Jurkat, Clone E6-1 (cell line): Measurements from ENCODE around the gene SF3A1.
A peak's percentile ranks its signal among the peaks of the same experiment; 100 is the strongest.

Experiments used
- DNase-seq: peaks from one replicate; pipeline ENCODE4 v3.0.0-alpha.2; 2011; ENCODE audit warnings: low read depth, low spot score
- H3K4me3 ChIP-seq: 2 replicates; pipeline ENCODE4 v1.5.1; 2011; ENCODE audit warnings: mild to moderate bottlenecking, low read length, control low read depth, moderate library complexity

SF3A1 gene

DNA sequence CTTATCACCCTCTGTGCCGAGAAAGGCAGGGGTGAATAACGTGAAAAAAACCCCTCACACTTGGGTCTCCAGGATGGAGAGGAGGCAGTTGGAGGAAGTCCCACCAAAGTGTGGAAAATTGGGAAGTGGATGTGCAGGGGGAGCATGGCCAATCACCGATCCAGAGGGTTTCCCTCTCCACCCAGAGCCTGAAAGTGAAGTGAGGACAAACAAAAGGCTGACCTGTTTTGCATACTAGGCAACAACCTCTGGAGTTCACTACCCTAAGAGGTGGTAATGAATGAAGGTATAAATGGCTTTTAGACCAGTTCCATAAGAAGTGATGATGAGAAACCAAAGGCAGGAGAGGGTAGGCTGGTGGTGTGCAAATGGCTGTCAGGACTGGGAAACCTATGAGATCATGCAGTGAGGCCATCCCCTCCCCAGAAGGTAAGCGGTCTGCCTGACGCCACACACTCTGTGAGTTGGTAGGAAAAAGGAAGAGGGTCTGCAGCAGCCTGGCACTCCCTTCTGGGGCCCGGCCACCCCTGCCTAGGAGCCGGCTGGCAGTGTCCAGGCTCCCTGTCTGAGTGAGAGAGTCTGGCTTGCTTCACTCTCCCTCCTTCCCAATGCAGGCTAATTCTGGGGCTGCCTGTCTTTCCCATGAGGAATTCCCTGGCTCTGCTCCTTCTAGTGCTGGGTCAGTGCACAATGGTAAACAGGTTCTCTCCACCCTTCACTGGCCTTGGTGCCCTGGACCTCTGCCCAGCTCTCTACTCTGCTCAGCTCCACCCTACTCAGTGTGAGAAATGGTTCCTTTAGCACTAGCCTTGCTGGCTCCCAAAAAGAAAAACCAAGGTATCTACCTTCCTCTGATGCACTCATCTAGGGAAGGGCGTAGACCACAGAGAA is 45.6 kb downstream of the SF3A1 start:
- DNase-seq: no peak
- H3K4me3 ChIP-seq: no peak overlapping the region

DNA sequence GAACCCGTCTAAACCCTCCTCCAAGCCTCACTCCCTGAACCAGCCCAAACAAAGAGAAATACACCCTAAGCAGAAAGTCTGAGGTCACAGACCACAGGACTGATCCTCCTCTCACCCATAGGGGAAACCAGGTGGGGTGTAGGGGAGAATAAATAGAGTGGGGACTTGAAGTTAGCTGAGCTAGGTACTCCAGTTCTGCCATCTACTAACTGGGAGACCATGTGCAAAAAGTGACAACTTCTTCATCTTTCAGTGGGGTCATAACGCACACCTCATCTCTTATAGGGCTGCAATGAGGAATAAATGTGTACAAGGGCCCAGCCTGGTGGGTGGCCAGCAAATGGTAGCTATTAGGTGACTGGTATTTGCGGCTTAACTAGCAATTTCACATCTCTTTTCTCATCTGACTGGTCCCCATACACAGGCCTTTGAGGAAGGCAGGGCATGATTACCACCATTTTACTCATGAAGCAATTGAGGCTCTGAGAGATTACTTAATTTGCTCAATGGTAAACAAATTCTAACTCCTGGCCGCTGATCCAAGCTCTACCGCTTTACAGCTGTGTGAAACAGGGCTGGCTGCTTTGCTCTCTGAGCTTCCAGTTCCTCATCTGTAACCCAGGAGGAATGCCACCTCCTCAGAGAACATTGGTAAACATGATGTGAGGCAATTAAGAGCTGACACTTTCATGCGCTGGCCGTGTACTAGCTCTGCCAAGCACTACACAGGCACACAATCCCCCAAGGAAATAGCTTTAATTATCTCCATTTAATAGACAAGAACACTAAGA is 46.5 kb downstream of the SF3A1 start:
- DNase-seq: peak; percentile 88
- peak overlapping the region; percentile 15; the same call in 1 of the 2 replicates for H3K4me3 ChIP-seq

DNA sequence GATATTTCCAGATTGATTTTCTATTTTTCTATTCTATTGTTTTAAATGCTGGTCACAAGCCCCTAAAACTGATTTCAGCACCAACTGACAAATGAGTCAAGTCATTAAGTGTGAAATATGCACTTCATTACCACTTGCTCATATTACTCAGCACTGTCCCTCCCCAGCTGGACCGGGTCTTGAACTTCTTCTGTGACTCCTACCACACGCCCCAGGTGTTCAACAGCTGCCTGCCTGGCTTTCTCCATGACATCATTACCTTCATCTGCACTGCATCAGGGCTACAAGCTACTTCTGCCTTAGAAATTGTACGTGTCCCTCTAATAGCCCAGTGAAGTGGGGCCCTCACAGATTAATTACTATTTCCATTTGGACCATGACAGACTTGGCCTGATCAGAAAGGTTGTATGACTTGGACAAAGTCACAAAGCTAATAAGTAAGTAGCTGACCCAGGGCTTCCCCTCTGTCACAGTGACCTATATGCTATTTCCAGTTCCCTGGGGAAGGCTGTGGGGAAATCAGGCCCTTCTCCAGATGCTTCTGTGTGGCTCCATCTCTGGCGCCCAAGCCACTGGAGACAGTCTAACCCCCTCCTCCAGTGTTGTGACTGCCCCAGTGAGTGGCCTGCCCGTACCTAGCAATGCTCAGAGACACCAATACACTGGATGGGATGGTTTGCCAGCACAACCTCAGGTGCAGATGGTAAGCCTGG is 48.0 kb downstream of the SF3A1 start:
- peak; percentile 73 for DNase-seq
- H3K4me3 ChIP-seq: no peak overlapping the region

DNA sequence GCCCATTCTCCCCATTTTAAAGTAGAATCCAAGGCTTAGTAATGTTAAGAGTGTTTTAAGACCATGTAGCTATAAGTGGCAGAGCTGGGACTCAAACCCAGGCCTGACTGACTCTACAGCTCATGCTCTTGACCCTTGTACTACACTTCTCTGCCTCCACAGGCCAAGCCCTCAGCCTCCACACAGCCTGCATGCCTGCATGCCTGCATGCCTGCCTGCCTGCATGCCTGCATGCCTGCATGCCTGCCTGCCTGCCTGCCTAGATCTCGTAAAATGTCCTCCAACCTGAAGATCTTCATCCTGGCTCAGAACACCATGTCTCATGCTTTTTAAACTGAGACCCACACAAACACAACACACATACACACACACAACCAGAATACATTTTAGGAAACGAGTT is 48.6 kb downstream of the SF3A1 start:
- DNase-seq: no peak
- H3K4me3 ChIP-seq: no peak overlapping the region

DNA sequence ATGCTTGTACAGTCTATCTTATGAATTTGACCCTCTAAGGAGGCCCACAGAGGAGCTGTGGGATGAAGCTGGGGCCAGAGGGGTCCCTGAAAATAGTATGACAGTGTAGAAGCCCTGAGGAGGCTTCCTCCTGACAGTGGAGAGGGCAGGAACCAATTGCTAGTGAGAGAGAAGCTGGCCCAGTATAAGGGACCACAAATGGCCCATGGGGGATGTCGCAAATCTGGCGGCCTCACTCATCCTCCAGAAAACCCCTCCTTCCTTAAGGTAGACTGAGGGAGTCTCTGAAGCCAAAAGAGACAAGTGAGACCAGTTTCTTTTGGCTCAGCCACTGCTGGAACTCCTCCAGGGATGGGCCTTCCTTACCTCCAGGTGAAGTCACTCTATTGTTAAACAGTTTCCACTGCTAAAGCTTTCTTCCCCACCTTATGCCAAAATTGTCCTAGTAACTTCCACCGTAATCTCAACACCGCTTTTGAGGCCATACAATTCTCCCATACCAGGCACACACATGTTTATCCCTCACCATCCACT is 49.6 kb downstream of the SF3A1 start:
- DNase-seq: peak; percentile 46
- H3K4me3 ChIP-seq: peak overlapping the region; percentile 63

DNA sequence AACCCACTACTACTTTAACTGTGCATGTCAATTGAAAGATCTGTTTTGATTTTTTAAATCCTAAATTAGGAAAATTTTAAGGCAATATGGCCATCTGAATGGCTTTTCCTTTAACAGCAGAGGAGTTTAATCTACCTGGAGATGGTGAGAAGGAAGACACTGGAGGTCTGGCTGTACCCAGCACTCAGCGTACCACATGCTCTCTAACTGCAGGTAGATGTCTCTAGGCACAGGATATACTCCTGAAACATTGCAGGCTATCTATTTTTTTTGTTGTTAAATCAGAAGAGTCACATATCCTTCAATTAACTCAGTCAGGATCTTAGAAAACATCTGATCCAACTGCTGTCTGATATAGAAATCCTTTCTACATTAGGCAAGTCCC is 50.1 kb downstream of the SF3A1 start:
- no peak for DNase-seq
- peak overlapping the region; percentile 63 for H3K4me3 ChIP-seq

DNA sequence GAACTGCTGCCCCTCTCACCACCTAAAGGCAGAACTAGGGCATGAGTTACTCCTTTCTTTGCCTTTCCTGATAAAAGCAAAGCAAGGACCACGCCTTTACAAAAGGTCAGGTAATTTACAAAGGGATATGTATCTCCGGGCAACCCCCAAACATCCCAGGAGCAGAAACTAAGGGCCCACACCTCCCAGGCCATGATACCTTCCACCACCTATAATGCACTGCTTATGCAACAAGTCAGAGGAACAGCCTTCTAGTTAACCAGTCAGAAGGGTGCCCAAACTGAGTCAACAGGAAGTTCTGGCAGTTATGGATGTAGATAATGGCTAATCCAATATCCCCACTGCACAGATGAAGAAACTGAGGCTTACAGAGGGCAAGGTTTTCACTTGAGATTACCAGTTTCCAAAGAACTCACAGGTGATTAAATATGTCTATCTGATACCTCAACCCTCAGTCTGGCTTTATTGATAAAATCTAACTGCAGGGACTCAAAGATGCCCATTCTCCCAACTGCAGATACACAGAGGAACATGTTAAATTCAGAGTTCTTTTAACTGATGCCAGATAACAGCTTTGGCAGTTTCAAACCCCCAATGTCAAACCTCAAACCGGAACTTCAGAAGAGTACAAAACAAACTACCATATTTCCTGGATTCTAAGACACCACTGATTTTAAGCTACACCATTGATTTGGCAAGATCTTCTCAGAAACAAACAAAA is 50.6 kb downstream of the SF3A1 start:
- DNase-seq: peak; percentile 98

DNA sequence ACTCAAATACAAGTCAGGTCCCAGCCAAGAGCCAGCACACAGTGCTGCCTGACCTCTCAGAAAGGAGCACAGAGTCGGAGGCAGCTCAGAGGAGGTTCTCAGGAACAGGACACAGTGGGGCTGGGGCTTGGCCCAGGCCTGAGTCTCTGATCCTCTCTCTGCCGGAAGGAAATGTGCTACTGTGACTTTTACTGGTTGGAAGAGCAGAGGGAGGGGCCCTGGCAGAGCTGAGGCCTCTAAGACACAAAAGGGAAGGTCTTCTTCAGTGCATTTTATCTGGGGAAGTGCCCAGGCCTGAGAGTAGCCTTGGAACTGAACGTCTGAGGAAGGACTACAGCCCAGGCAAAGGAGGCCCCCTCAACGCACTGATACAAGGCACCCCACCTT is 51.2 kb downstream of the SF3A1 start:
- H3K4me3 ChIP-seq: peak overlapping the region; percentile 63
- peak; percentile 93 for DNase-seq

More for the DNA sequence above, 50.6 kb downstream of the SF3A1 start:
- peak overlapping the region; percentile 63 for H3K4me3 ChIP-seq

DNA sequence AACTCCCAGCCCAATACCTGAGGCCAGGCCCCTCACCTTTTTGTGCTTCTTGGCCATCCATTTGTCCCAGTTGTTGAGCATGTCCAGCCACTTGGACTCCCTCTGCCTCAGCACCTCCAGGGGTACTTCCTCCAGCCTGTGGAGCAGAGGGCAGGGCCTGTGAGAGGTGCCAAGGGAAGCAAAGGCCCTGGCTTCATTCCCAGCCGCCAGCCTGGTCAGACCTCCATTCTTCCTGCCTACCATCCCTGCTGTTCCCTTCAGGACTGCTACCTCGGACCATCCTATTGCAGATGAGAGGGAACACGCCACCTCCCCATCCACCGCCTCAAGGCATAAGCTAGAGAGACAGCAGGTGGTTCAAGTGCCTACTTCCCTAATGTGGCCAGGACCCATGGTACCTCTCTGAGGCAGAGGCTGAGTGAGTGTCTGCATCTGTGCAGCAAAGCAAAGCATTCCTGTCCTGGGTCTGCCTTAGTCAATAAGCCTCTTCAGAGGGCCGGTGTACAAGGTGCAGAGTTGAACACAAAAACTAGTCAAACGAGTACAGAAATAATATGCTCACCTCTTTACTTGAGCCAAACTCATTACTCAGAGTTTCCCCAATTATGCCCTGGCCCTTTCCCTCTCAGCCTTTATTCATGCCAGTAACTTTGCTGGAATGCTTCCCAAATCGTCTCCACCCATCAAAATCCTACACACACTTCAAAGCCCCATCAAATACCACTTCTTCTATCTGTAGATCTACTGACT is 52.0 kb downstream of the SF3A1 start:
- no peak for DNase-seq
- peak overlapping the region; percentile 63 for H3K4me3 ChIP-seq

DNA sequence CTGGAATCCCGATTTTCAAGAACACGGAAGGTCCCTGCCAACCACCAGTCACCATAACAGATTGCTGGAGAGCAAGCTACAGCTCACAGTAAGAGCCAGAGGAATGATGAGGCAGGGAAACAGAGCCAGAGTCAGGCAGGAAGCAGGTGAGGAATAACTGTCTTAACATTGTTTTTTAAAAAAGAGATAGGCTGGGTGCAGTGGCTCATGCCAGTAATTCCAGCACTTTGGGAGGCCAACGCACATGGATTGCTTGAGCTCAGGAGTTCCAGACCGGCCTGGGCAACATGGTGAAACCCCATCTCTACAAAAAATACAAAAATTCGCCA is 53.9 kb downstream of the SF3A1 start:
- no peak for DNase-seq
- peak overlapping the region; percentile 1 for H3K4me3 ChIP-seq

DNA sequence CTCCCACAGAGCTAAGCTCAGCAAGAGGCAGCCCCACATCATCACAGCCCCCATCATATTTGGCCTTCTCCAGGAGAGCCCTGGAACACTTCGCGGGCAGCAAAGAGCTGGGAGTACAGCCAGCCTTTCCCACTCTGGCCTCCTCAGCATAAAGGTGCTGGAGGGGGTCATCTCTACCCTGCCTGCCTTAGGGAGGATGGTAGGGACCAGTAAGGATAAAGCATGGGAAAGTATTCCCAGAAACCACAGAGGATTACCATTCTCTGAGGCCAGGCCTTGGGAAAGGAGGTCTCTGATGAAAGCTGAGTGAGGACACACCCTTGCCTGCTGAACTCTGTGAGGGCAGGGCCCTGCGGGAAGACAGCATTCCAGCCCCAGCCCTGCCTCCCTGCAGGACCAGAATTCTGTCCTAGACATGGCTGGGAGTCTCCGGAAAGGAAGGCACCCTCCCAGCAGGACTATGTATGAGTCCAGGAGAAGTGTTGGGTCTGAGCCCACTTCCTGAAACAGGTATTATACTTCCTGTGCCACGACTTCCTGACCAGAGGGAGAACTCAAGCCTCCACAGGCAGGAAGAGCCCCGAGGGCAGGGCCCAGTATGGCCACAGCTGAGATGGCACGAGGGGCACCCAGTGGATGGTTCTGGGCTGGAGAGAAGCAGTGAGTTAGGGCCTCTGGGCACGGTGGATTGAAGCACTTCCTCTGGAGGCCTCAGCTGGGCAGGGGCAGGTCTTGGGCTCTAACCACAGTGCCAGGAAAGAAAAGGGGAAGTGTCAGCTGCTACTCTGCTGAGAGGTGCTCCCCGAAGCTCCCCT is 54.5 kb downstream of the SF3A1 start:
- DNase-seq: no peak
- peak overlapping the region; percentile 1 for H3K4me3 ChIP-seq

DNA sequence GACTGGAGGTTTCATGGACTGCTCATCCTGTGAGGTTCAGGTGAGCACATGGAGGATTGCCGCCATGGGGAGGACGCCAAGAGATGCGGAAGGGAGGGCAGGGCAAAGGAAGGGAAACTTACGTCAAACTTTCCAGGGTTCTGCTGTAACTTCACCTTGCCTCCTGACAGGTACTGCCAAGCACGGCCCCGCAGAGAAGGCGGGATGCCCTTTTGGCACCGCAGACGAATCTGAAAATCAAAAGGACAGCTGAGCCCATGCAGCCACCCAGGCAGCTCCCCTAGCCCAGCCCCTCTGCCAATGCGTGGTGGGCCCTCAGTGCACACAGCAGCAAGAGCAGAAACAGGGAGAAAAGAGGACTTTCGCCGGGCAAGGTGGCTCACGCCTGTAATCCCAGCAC is 57.4 kb downstream of the SF3A1 start:
- H3K4me3 ChIP-seq: no peak overlapping the region
- DNase-seq: no peak

DNA sequence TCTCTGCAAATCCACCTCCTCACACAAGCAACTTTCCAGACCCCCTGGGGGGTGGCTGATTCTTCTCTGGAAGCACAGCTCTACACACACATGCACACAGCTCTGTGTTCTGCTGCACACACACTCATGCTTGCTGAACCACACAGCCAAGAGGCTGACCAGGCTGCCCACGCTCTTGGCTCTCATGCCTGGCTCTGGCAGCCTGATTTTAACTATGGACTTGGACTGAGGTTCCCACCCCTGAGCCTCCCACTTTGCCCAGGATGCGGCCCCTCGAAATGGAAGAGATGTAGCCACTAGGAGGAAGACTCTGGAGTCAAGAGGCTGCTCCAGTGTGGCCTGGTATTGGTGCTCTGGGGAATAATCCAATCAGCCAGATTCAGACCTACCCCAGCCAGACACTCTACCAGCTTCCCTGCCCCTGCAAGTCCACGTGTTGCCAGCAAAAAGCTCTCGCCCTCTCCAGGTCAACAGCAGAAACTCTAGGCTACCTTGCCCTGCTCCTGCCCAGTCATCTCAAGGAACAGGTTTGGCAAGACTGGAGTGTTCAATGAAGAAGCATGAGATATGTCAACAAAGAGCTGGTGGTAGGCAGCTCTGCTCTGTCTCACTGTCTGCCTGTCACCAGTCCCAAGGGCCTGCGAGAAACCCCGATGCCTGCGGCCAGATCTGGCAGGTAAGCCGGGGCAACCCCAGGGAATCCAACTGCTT is 58.5 kb downstream of the SF3A1 start:
- DNase-seq: no peak
- H3K4me3 ChIP-seq: no peak overlapping the region

DNA sequence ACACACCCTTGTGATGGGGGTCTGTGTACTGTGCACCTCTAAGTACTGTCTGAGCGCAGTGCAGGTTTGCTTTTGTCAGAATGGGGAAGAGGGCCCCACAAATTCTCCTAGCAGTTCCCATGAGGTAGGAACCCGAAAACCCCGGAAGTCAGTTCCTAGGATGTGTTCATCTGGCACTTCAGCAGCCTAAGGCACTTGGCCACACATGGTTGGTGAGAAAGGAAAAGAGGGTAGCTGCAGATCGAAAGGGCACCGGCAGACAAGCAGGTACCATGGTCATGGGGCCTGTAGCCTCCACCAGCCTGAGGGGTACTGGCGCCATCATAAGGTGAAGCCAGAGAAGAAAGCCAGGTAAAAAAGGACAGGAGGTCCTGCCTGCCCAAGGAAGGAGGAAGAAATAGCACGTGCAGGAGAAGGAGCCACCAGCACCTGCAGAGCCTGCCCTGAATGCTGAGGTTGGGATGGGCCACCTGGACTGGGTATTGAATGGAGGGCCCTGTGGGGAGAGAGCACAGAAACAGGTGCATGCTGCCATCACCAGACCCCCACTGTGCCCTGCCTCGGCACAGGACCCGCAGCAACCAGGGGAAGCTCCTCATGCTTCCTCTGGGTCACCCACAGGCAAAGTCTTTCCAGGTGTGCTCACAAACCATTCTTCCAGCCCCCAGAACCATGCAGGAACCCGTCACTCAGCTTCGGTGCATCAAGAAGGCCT is 59.3 kb downstream of the SF3A1 start:
- DNase-seq: peak; percentile 82
- H3K4me3 ChIP-seq: no peak overlapping the region

DNA sequence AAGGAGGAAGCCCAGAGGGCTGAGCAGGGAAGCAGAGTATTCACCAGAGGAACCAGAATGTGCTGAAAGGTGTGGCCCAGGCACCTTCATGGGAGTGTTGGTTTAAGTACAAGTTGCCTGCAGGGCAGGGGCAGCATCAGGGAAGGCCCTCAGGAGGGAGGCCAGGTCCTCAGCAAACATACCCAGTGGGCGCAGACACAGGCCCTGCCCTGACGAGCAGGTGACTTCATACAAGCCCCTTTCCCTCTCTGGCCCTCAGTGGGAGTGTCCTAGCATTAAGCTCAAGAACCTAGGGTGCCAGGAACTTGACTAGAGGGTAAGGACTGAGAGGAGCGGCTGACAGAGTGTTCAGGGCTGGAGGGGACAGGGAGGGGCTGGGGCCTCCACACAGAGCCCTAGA is 59.9 kb downstream of the SF3A1 start:
- H3K4me3 ChIP-seq: no peak overlapping the region
- DNase-seq: no peak

DNA sequence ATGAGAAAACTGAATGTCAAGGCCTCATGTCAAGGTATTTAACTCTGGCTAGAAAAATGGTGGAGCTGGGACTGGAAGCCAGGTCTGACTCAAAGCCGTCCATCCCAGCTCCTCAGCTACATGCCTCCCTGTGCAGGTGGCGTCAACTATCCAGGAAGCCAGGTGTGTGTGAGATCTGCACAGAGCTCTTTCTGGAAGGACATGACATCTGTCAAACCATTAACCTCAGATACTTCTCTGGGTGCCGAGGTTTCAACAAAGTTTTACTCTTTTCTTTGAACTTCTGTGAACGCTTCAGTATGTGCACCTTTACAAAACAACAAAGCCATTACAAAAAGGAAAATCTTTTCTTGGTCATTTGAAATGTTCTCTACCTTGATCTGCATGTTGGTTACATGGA is 60.4 kb downstream of the SF3A1 start:
- no peak overlapping the region for H3K4me3 ChIP-seq
- DNase-seq: peak; percentile 81
